HepG2 (cell line): Measurements from ENCODE around the gene ARL14EPL. TPM values are rescaled to one million over a fixed set of nuclear protein-coding genes. Genes with fewer than 3 reads are reported as not detected.

ENCODE experiments used
- ATAC-seq: fragments of 200-7000 bp; cut with Tn5 transposase; 3 replicates; pipeline ENCODE4 v1.9.1; 2020; ENCODE audit warnings: mild to moderate bottlenecking, moderate library complexity
- BruUV-seq: library from RNA; stranded (reverse); fragments of 400-500 nt; replicated peaks from 2 replicates; lab custom pipeline; 2021; lab: Mats Ljungman, UMichigan
- CTCF ChIA-PET: fragments of 300-600 bp; formaldehyde crosslinking; extraction: SDS; loops from one replicate; lab custom pipeline; 2021; ENCODE audit warnings: low total read pairs, inconsistent platforms, low intra/inter-chr PET ratio; lab: Yijun Ruan, JAX
- POLR2A ChIA-PET: fragments of 350-600 bp; sonication (Branson Sonifier 250); formaldehyde crosslinking; loops from one replicate; lab custom pipeline; 2020; ENCODE audit warnings: antibody characterized with exemption, inconsistent platforms; lab: Yijun Ruan, JAX
- DNase-seq: peaks from one replicate; pipeline ENCODE4 v3.0.0-alpha.2; 2015; ENCODE audit warnings: low spot score
- FAIRE-seq: peaks from 3 replicates; lab custom pipeline; 2011; peaks lifted over from hg19 to GRCh38; lab: Jason Lieb, UNC
- H2AFZ ChIP-seq: one replicate; pipeline ENCODE4 v1.6.1; 2011; ENCODE audit warnings: low read length, inconsistent platforms
- H3K27ac ChIP-seq: fragments of 300-600 bp; 3 replicates; pipeline ENCODE4 v1.8.0; 2011; ENCODE audit warnings: mixed run types, mild to moderate bottlenecking, mixed read lengths, low read length, inconsistent platforms; ENCODE audit not compliant: insufficient read depth; ENCODE audit errors: extremely low read length
- H3K27me3 ChIP-seq, 2 experiments: fragments of 200-600 bp in 1 of 2; 2 replicates in 1 of 2; 3 replicates in 1 of 2; pipeline versions ENCODE4 v1.6.0 to v1.8.0; 2011; ENCODE audit warnings: low read length in 2 of 2, mild to moderate bottlenecking in 2 of 2, moderate library complexity in 2 of 2, inconsistent platforms in 1 of 2; ENCODE audit not compliant: insufficient read depth in 2 of 2, control insufficient read depth in 1 of 2
- H3K36me3 ChIP-seq, 2 experiments: fragments of 200-600 bp in 1 of 2; replicated peaks in 1 of 2; 2 replicates in 1 of 2; 3 replicates in 1 of 2; pipeline versions ENCODE4 v1.5.1 to v1.8.0; 2011; ENCODE audit warnings: low read length in 2 of 2, inconsistent platforms in 1 of 2; ENCODE audit not compliant: insufficient read depth in 2 of 2, control insufficient read depth in 1 of 2
- H3K4me1 ChIP-seq: 2 replicates; pipeline ENCODE4 v1.5.1; 2012; ENCODE audit warnings: low read length, inconsistent platforms; ENCODE audit not compliant: insufficient read depth
- H3K4me2 ChIP-seq: 2 replicates; pipeline ENCODE4 v1.6.0; 2011; ENCODE audit warnings: low read depth, low read length, inconsistent platforms
- H3K4me3 ChIP-seq, 3 experiments: fragments of 200-600 bp in 1 of 3; sonication (generic), shearing (Covaris generic) in 1 of 3; replicated peaks in 1 of 3; 2 replicates each; pipeline ENCODE4 v1.5.1; 2011 to 2016; ENCODE audit warnings: low read length in 3 of 3, inconsistent platforms in 2 of 3, low read depth in 2 of 3, mild to moderate bottlenecking in 2 of 3, control low read depth in 1 of 3, mixed read lengths in 1 of 3; ENCODE audit not compliant: insufficient read depth in 1 of 3
- H3K79me2 ChIP-seq: one replicate; pipeline ENCODE4 v1.6.1; 2011; ENCODE audit warnings: low read length, inconsistent platforms; ENCODE audit not compliant: insufficient read depth
- H3K9ac ChIP-seq: 2 replicates; pipeline ENCODE4 v1.6.0; 2011; ENCODE audit warnings: mild to moderate bottlenecking, low read depth, low read length, inconsistent platforms; ENCODE audit not compliant: insufficient read depth
- H3K9me3 ChIP-seq: 2 replicates; pipeline ENCODE4 v1.5.1; 2012; ENCODE audit warnings: mild to moderate bottlenecking, low read length
- H4K20me1 ChIP-seq: 2 replicates; pipeline ENCODE4 v1.6.0; 2011; ENCODE audit warnings: inconsistent platforms, mild to moderate bottlenecking, low read length, moderate library complexity; ENCODE audit not compliant: insufficient read depth
- CBX1 ChIP-seq: IDR thresholded peaks from one replicate; pipeline ENCODE4 v1.6.1; 2016; ENCODE audit warnings: antibody characterized with exemption, low read depth
- ELF1 ChIP-seq: sonication (generic); formaldehyde crosslinking; IDR thresholded peaks from 2 replicates; pipeline ENCODE4 v1.4.0; 2020; ENCODE audit warnings: missing genetic modification reagents
- FLYWCH1 ChIP-seq: sonication (generic); formaldehyde crosslinking; IDR thresholded peaks from 2 replicates; pipeline ENCODE4 v1.8.1; 2023; ENCODE audit warnings: mild to moderate bottlenecking, missing genetic modification reagents
- JUNB ChIP-seq: sonication (generic); formaldehyde crosslinking; IDR thresholded peaks from 2 replicates; pipeline ENCODE4 v1.8.0; 2022; ENCODE audit warnings: missing genetic modification reagents, mild to moderate bottlenecking, borderline replicate concordance
- KAT7 ChIP-seq: IDR thresholded peaks from 2 replicates; pipeline ENCODE4 v1.6.1; 2018; ENCODE audit warnings: borderline replicate concordance, missing compliant biosample characterization
- KDM3A ChIP-seq: IDR thresholded peaks from 2 replicates; pipeline ENCODE4 v1.6.1; 2018; ENCODE audit warnings: low read depth, missing compliant biosample characterization
- KLF6 ChIP-seq: IDR thresholded peaks from 2 replicates; pipeline ENCODE4 v1.8.0; 2016; ENCODE audit warnings: missing biosample characterization, missing genetic modification reagents
- MED8 ChIP-seq: sonication (generic); formaldehyde crosslinking; IDR thresholded peaks from 2 replicates; pipeline ENCODE4 v1.8.1; 2023; ENCODE audit warnings: mild to moderate bottlenecking, missing genetic modification reagents; ENCODE audit not compliant: insufficient replicate concordance
- NFE2 ChIP-seq: sonication (generic); formaldehyde crosslinking; IDR thresholded peaks from 2 replicates; pipeline ENCODE4 v1.4.0; 2020; ENCODE audit warnings: missing genetic modification reagents
- SNAPC4 ChIP-seq: sonication (generic); formaldehyde crosslinking; IDR thresholded peaks from 2 replicates; pipeline ENCODE4 v1.4.0; 2020; ENCODE audit warnings: mild to moderate bottlenecking, missing genetic modification reagents
- TEAD2 ChIP-seq: sonication (generic); formaldehyde crosslinking; IDR thresholded peaks from 2 replicates; pipeline ENCODE4 v1.9.0; 2021; ENCODE audit warnings: missing genetic modification reagents
- ZNF558 ChIP-seq: sonication (generic); formaldehyde crosslinking; IDR thresholded peaks from 2 replicates; pipeline ENCODE4 v1.9.0; 2022; ENCODE audit warnings: mild to moderate bottlenecking, missing genetic modification reagents, borderline replicate concordance
- ZSCAN30 ChIP-seq: sonication (generic); formaldehyde crosslinking; IDR thresholded peaks from 2 replicates; pipeline ENCODE4 v1.5.0; 2020; ENCODE audit warnings: mild to moderate bottlenecking, missing genetic modification reagents
- WGBS: methylation state at CpG from one replicate; pipeline ENCODE4 v1.1.6; 2017; ENCODE audit warnings: low lambda C conversion rate; 5-methylcytosine and 5-hydroxymethylcytosine counted together
- in situ Hi-C: cut with HindIII; loops from 2 replicates; pipeline ENCODE4 v1.10.0; 2017; ENCODE audit warnings: low pct_unique_long_range_greater_than_20kb; ENCODE audit not compliant: extremely low pct_ligation_motif_present
- intact Hi-C: fragments of 100-400 bp; cut with micrococcal nuclease; formaldehyde crosslinking; loops from one replicate; pipeline ENCODE4 v1.10.0; 2022; ENCODE audit not compliant: unreplicated experiment
- polyA plus RNA-seq, 8 experiments: library from polyadenylated mRNA; depleted of rRNA in 3 of 8; stranded (reverse) in 7 of 8; unstranded in 1 of 8; fragments of >200 nt; fragmentation: Illumina TruSeq in 4 of 8; extraction: Trizol in 4 of 8; gene quantifications; 2 replicates each; pipeline versions ENCODE4 v1.2.1 to v1.2.3, GENCODE V29; 2011 to 2016; ENCODE audit warnings: low read depth in 4 of 8, missing spikeins in 1 of 8, mixed read lengths in 1 of 8; ENCODE audit not compliant: insufficient read depth in 1 of 8
- total RNA-seq, 5 experiments: library from RNA; depleted of rRNA; stranded (reverse); fragments of >200 nt; fragmentation: Illumina TruSeq; extraction: Trizol; gene quantifications; 2 replicates each; pipeline ENCODE4 v1.2.3, GENCODE V29; 2016; ENCODE audit warnings: low read depth in 1 of 5

ARL14EPL gene
- total and polyA plus RNA-seq, 2 of the 13 experiments (the other 11 are each of a cell fraction or from before 2014, with no cell fraction given): not detected

DNA sequence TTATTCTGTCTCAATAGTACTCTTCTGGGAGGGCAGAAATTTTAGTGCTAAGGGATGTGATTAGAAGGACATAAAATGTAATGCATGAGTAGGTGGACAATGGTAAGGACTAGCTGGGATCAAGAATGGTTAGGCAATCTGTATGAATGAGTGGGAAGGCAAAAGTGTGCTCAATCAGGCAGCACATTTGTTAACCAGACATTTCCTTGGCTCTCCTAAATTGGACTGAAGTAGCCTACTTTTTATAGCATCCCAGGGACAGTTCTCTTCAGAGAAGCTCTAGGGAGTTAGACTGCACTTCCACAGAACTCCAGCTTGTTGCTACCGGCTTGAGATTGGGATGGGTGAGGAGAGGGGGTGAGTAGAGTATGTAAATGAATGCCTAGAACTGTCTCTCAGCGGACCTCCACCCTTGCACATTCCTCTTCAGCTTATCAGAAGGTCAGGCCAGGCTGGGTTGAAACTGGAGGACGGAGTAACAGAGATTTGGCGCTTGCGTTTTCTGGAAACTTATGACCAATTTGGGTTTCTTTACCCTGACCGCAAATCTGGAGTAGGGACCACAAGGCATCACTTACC lies 19.0 kb upstream of the ARL14EPL start:
- CTCF ChIA-PET: no interaction called here
- Histone ChIP-seq H2AFZ (no peak overlapping the region), H3K9ac (no peak overlapping the region), H4K20me1 (no peaks in the 10 kb centered on the region), H3K27ac (no peak overlapping the region), H3K9me3 (no peaks in the 10 kb centered on the region), H3K27me3 (peaks cover 0 to 3% of the 10 kb centered on the region in 2 experiments; a peak in 1 of 5 replicates), H3K4me3 (no peak overlapping the region), H3K36me3 (no peaks in the 10 kb centered on the region), H3K4me2 (no peak overlapping the region), H3K79me2 (no peaks in the 10 kb centered on the region), H3K4me1 (no peaks in the 10 kb centered on the region)
- intact Hi-C loops (no loop called here), in situ Hi-C loops (no loop called here)
- DNase-seq (no peak), ATAC-seq (no peak), FAIRE-seq (no peak)
- 31% methylated on average over 6 of the region's 6 CpGs for WGBS
- BruUV-seq: no TSS peak
- no peak for TF ChIP-seq ZSCAN30 (CRISPR knock-in tag)
- TF ChIP-seq KLF6 (CRISPR knock-in tag): no peak
- no peak for TF ChIP-seq KDM3A (CRISPR knock-in tag)
- no peak for TF ChIP-seq MED8 (CRISPR knock-in tag)
- TF ChIP-seq JUNB (CRISPR knock-in tag): no peak
- TF ChIP-seq ZNF558 (CRISPR knock-in tag): no peak
- TF ChIP-seq KAT7 (CRISPR knock-in tag): no peak
- no peak for TF ChIP-seq FLYWCH1 (CRISPR knock-in tag)
- TF ChIP-seq TEAD2 (CRISPR knock-in tag): no peak
- no peak for TF ChIP-seq NFE2 (CRISPR knock-in tag)
- TF ChIP-seq SNAPC4: no peak
- no peak for TF ChIP-seq ELF1 (CRISPR knock-in tag)
- TF ChIP-seq CBX1: no peak
- POLR2A ChIA-PET: no interaction called here
